ENCODE data around the gene ANKRD1.

The ANKRD1 gene

DNA sequence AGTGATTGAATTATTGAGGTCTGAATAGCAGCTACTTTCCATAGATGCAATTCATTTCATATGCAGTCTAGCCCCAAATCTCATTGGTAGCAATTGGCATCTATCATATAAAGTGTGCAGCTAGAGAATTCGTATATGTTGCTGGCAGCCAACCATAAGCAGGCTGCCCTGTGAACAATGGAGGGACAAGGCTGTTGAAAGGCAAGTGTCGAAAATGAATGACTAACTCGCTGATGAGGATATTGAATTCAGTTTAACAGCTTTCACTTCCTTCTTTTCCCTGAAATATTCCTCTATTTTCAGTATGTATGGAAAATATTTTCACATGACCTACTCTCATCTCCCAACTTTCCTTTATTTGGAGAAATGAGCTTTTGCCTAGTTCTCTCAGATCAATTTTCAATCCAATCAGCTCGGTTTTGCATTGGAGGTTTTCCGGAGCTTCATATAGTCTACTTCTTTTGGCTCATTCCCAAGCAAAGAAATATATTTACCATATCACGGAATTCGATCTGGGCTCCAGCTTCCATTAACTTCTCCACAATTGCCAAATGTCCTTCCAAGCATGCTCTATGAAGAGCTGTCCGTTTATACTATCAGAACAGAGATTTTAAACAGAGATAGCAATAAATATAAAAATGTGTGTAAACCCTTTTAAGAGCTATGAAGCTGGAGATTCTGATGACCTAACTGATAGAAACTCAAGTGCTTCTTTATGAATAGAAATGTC lies 3.5 kb downstream of the ANKRD1 start:
- H3K4me3 ChIP-seq (replicated peaks; ENCODE audit: low read depth, low read length), result no peak overlapping the region
- DNase-seq (ENCODE audit: low read depth), result no peak
- TF ChIP-seq, protein P1, sequence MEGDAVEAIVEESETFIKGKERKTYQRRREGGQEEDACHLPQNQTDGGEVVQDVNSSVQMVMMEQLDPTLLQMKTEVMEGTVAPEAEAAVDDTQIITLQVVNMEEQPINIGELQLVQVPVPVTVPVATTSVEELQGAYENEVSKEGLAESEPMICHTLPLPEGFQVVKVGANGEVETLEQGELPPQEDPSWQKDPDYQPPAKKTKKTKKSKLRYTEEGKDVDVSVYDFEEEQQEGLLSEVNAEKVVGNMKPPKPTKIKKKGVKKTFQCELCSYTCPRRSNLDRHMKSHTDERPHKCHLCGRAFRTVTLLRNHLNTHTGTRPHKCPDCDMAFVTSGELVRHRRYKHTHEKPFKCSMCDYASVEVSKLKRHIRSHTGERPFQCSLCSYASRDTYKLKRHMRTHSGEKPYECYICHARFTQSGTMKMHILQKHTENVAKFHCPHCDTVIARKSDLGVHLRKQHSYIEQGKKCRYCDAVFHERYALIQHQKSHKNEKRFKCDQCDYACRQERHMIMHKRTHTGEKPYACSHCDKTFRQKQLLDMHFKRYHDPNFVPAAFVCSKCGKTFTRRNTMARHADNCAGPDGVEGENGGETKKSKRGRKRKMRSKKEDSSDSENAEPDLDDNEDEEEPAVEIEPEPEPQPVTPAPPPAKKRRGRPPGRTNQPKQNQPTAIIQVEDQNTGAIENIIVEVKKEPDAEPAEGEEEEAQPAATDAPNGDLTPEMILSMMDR (IDR thresholded peaks at IDR 0.05; ENCODE audit: low read length, missing control alignments), result no peak

- TF ChIP-seq, protein P1 (IDR thresholded peaks at IDR 0.05; ENCODE audit: low read length, missing control alignments), result no peak
Observed at GRCh38 chr10:90916392-90917237, 4.3 kb downstream of the ANKRD1 start.

DNA sequence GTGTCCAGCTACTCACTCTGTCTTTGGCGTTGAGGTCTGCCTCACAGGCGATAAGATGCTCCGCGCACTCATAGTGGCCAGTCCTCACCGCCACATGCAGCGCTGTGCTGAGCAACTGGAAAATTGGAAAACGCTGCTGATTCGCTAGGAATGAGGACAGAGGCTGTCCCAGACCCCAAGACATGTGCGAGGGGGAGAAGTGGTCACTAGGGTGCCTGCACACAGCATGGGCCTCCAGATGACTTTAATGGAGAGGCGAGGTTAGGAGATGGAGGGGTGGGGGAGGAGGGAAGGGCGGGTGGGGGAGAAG lies 5.2 kb downstream of the ANKRD1 start:
- TF ChIP-seq, protein P1 (IDR thresholded peaks at IDR 0.05; ENCODE audit: low read length, missing control alignments), result no peak
- H3K4me3 ChIP-seq (replicated peaks; ENCODE audit: low read depth, low read length), result no peak overlapping the region
- DNase-seq (ENCODE audit: low read depth), result no peak

More at GRCh38 chr10:90916392-90917237, 4.3 kb downstream of the ANKRD1 start:
- no peak overlapping the region for H3K4me3 ChIP-seq (replicated peaks; ENCODE audit: low read depth, low read length)
- no peak for DNase-seq (ENCODE audit: low read depth)

DNA sequence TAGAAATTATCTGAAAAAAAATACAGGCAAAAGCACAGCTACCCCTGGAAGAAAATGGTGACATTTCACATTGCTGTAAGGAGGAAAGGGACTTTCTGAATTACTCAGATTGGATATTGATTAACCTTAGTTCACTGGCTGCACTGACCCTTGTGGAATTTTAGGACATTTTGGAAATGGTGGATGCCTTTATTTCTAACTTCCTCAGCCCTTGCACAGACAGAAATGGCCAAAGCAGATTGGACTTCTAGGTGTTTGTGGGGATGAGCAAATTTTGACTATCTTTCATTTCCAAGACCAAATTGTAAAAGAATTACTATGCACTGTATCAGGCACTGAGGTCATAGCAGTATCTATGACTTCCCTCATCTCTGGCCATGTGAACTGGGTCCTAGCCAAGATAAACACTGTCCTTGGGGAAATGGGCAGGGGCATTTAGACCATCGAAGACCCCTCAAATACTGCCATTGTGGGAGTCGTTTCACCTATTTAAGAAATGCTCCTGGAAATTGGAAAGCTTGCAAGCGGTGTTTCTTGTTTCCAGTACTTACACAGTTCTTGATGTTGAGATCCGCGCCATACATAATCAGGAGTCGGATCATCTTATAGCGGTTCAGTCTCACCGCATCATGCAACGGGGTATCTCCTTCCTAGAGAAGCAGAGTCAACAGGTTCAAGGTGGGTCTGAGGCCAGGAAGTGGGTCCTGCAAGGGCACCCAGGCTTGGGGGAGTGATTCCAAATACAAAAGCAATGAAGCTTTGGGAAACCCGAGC lies 5.7 kb downstream of the ANKRD1 start:
- TF ChIP-seq, protein P1 (IDR thresholded peaks at IDR 0.05; ENCODE audit: low read length, missing control alignments), result no peak
- no peak for DNase-seq (ENCODE audit: low read depth)
- H3K4me3 ChIP-seq (replicated peaks; ENCODE audit: low read depth, low read length), result no peak overlapping the region

GRCh38 chr10:90913774-90914420 lies 7.0 kb downstream of the ANKRD1 start:
- TF ChIP-seq, protein P1 (IDR thresholded peaks at IDR 0.05; ENCODE audit: low read length, missing control alignments), result no peak
- DNase-seq (ENCODE audit: low read depth), result no peak
- no peak overlapping the region for H3K4me3 ChIP-seq (replicated peaks; ENCODE audit: low read depth, low read length)

GRCh38 chr10:90912854-90913479 lies 7.9 kb downstream of the ANKRD1 start:
- no peak for DNase-seq (ENCODE audit: low read depth)
- H3K4me3 ChIP-seq (replicated peaks; ENCODE audit: low read depth, low read length), result no peak overlapping the region
- TF ChIP-seq, protein P1 (IDR thresholded peaks at IDR 0.05; ENCODE audit: low read length, missing control alignments), result no peak

All from fibroblast of pulmonary artery (primary cell).